ENCODE measurements around the gene GPC6.

DNA sequence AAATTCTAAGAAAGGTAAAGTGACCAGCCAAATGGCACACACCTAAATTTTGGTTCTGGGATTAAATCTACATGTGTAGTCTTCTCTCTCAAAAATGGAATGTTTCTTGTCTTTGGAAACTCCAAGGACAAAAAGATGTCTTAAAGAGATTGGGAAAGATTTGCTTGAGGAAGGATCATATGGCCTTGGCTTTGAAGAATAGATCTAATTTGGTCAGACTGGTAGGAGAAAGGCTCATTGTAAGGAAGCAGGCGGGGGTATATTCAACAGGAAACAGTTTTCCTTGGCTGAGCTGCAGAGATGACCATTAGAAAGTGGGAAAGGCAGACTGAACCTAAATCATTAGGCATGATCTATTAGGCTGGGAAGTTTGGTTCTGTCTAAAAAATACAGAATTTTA, 887.6 kb downstream of the GPC6 start:
- no peak for TF ChIP-seq CTCF (IDR thresholded peaks at IDR 0.05)
- no peak for TF ChIP-seq POLR2A (IDR thresholded peaks at IDR 0.05)
